ENCODE measurements around the gene SLC16A3.

GRCh38 chr17:82231562-82232321 is 2.9 kb downstream of the SLC16A3 start:
- TF ChIP-seq, protein P1, sequence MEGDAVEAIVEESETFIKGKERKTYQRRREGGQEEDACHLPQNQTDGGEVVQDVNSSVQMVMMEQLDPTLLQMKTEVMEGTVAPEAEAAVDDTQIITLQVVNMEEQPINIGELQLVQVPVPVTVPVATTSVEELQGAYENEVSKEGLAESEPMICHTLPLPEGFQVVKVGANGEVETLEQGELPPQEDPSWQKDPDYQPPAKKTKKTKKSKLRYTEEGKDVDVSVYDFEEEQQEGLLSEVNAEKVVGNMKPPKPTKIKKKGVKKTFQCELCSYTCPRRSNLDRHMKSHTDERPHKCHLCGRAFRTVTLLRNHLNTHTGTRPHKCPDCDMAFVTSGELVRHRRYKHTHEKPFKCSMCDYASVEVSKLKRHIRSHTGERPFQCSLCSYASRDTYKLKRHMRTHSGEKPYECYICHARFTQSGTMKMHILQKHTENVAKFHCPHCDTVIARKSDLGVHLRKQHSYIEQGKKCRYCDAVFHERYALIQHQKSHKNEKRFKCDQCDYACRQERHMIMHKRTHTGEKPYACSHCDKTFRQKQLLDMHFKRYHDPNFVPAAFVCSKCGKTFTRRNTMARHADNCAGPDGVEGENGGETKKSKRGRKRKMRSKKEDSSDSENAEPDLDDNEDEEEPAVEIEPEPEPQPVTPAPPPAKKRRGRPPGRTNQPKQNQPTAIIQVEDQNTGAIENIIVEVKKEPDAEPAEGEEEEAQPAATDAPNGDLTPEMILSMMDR (IDR thresholded peaks at IDR 0.05; ENCODE audit: extremely low read depth in 1 of 2, insufficient read depth in 1 of 2, low read depth in 1 of 2, low read length in 2 of 2): no peak
- TF ChIP-seq FOS (IDR thresholded peaks at IDR 0.05; ENCODE audit: borderline replicate concordance, insufficient read depth, low read length): no peak
- TF ChIP-seq MYC (IDR thresholded peaks at IDR 0.05; ENCODE audit: low read depth, low read length): no peak
- no peak for TF ChIP-seq POLR2AphosphoS5 (IDR thresholded peaks at IDR 0.05; ENCODE audit: insufficient read depth, low read depth, low read length)
